RPMI7951 (cell line): ENCODE measurements around the gene GPR12. TPM values are rescaled to one million over a fixed set of nuclear protein-coding genes. Genes with fewer than 3 reads are reported as not detected.
"Not testable (repeated sequence)": the region's sequence is repeated elsewhere in the genome, so short reads cannot be mapped to it uniquely, and the experiment has no call there.

ENCODE experiments used
- DNase-seq: peaks from one replicate; pipeline ENCODE4 v3.0.0-alpha.2; 2012; ENCODE audit warnings: low read depth
- total RNA-seq: library from RNA; depleted of rRNA; stranded (reverse); fragments of >200 nt; shearing (Covaris generic); gene quantifications from 2 replicates; pipeline ENCODE4 v1.2.3, GENCODE V29; 2014

GPR12 gene
- total RNA-seq, 1 experiment from 2014 or later: not detected

- no peak for DNase-seq
These were observed 11.3 kb downstream of the GPR12 start for GRCh38 chr13:26749285-26749684.

GRCh38 chr13:26747706-26748105 lies 12.9 kb downstream of the GPR12 start:
- DNase-seq: no peak

- no peak for DNase-seq
These were observed 16.6 kb downstream of the GPR12 start for GRCh38 chr13:26743971-26744370.

- DNase-seq: no peak
These were observed 17.8 kb downstream of the GPR12 start for GRCh38 chr13:26742691-26743358.

GRCh38 chr13:26735677-26736076 lies 24.9 kb downstream of the GPR12 start:
- no peak for DNase-seq

GRCh38 chr13:26727633-26728032 lies 33.0 kb downstream of the GPR12 start:
- DNase-seq: no peak

GRCh38 chr13:26727122-26727521 lies 33.5 kb downstream of the GPR12 start:
- no peak for DNase-seq

GRCh38 chr13:26726684-26727083 lies 33.9 kb downstream of the GPR12 start:
- DNase-seq: no peak

- not testable (repeated sequence) for DNase-seq
These were observed 37.0 kb downstream of the GPR12 start for GRCh38 chr13:26723620-26724019.

- no peak for DNase-seq
These were observed 38.3 kb downstream of the GPR12 start for GRCh38 chr13:26722321-26722720.

GRCh38 chr13:26721251-26722121 lies 39.1 kb downstream of the GPR12 start:
- peak; percentile 49 for DNase-seq

- peak; percentile 9 for DNase-seq
These were observed 41.1 kb downstream of the GPR12 start for GRCh38 chr13:26719356-26719945.

- no peak for DNase-seq
These were observed 41.7 kb downstream of the GPR12 start for GRCh38 chr13:26718872-26719271.

- DNase-seq: no peak
These were observed 42.4 kb downstream of the GPR12 start for GRCh38 chr13:26718146-26718545.

GRCh38 chr13:26716984-26717383 lies 43.6 kb downstream of the GPR12 start:
- DNase-seq: no peak

GRCh38 chr13:26713341-26713740 lies 47.2 kb downstream of the GPR12 start:
- DNase-seq: no peak

GRCh38 chr13:26711211-26711610 lies 49.4 kb downstream of the GPR12 start:
- DNase-seq: no peak

- DNase-seq: no peak
These were observed 50.4 kb downstream of the GPR12 start for GRCh38 chr13:26710166-26710565.

GRCh38 chr13:26709461-26709860 lies 51.1 kb downstream of the GPR12 start:
- DNase-seq: no peak

- DNase-seq: no peak
These were observed 52.6 kb downstream of the GPR12 start for GRCh38 chr13:26708007-26708297.

- DNase-seq: peak; percentile 32
These were observed 53.2 kb downstream of the GPR12 start for GRCh38 chr13:26707122-26708006.

GRCh38 chr13:26706381-26706780 lies 54.2 kb downstream of the GPR12 start:
- DNase-seq: no peak
